ENCODE results near the gene CGB1. TPM values are rescaled to one million over a fixed set of nuclear protein-coding genes. Genes with fewer than 3 reads are reported as not detected.
"Not testable (repeated sequence)": the region's sequence is repeated elsewhere in the genome, so short reads cannot be mapped to it uniquely, and the experiment has no call there.

Gene CGB1
- not detected for polyA plus RNA-seq (ENCODE audit: insufficient read length in 3 of 3)

DNA sequence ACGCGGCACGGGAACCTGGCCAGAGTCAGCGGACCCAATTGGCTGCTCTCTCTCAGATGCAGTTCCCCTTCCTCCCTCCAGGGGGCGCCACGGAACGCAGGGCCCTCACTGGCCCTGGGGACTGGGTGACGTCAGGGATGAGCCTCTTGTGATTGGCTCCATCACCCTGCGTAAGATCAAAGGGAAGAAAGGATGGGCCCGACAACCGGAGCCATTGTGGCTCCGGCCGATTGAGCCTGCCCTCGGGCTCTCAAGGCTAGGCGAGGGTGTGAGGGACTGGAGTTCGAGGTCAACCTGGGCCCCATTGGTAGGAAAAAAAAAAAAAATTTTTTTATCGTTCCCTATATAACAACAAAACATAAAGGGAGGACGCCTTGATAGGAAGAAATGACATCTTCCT lies at the start of gene CGB1:
TSS of gene CGB1 (minus strand) at position 81 of the 400 bp plus-strand sequence. CDS start 184 bp downstream, outside the sequence.
- DNase-seq (ENCODE audit: low read depth in 3 of 3, low spot score in 2 of 3) = not testable (repeated sequence)

- DNase-seq (ENCODE audit: low read depth in 3 of 3, low spot score in 2 of 3) = no peak
These were observed 49.6 kb upstream of the CGB1 start for GRCh38 chr19:49086296-49086695.

- no peak for DNase-seq (ENCODE audit: low read depth in 3 of 3, low spot score in 2 of 3)
These were observed 49.2 kb upstream of the CGB1 start for GRCh38 chr19:49085868-49086232.

DNA sequence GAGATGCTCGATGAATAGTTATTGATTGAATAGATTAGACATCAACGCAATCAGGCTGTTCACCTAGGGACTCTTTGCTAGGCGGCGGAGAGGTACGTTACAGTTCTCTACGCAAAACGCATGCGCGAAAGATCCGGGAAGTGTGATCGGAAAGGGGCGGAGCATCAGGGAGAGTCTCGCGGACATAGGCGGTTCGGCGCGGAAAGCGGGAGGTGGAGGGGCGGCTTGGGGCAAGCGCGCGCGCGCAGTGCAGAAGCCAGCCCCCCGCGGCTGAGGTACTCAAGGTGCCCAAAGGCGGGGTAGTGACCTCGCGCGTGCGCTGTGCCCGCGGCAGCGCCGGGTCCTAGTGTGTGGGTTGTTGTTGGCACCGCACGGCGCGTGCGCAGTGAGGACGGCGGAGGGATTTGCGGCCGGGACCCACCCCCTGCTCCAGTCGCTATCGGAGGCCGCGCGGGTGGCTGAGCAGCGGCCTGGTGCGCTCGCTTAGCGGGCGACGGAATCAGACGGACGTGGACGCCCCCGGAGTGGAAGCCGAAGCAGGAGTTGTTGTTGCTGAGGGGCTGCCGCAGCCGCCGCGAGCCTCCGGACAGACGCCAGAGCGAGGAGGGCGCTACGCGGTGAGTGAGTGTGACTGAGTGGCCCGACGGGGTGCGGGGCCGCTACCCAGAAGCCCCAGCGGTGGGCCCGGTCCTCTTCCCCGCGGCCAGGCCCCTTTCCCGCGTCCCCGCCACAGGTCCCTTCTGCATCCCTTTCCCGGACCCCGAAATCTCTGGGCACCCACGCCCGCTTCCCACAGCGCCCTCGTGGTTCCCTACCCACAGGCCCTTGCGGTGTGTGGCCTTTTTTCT lies 48.5 kb upstream of the CGB1 start, which contains the start of gene SNRNP70:
TSS of gene SNRNP70 (plus strand) at position 432 of the 848 bp plus-strand sequence. CDS start 964 bp downstream, outside the sequence.
- peak; percentile 96 to 98 (median 97) for DNase-seq (ENCODE audit: low read depth in 3 of 3, low spot score in 2 of 3)

- DNase-seq (ENCODE audit: low read depth in 3 of 3, low spot score in 2 of 3) = no peak
These were observed 47.7 kb upstream of the CGB1 start for GRCh38 chr19:49084206-49085019.

- DNase-seq (ENCODE audit: low read depth in 3 of 3, low spot score in 2 of 3) = no peak
These were observed 44.6 kb upstream of the CGB1 start for GRCh38 chr19:49081273-49081672.

GRCh38 chr19:49080392-49080791 lies 43.7 kb upstream of the CGB1 start:
- no peak for DNase-seq (ENCODE audit: low read depth in 3 of 3, low spot score in 2 of 3)

- DNase-seq (ENCODE audit: low read depth in 3 of 3, low spot score in 2 of 3) = not testable (repeated sequence)
These were observed 38.2 kb upstream of the CGB1 start for GRCh38 chr19:49074869-49075268.

DNA sequence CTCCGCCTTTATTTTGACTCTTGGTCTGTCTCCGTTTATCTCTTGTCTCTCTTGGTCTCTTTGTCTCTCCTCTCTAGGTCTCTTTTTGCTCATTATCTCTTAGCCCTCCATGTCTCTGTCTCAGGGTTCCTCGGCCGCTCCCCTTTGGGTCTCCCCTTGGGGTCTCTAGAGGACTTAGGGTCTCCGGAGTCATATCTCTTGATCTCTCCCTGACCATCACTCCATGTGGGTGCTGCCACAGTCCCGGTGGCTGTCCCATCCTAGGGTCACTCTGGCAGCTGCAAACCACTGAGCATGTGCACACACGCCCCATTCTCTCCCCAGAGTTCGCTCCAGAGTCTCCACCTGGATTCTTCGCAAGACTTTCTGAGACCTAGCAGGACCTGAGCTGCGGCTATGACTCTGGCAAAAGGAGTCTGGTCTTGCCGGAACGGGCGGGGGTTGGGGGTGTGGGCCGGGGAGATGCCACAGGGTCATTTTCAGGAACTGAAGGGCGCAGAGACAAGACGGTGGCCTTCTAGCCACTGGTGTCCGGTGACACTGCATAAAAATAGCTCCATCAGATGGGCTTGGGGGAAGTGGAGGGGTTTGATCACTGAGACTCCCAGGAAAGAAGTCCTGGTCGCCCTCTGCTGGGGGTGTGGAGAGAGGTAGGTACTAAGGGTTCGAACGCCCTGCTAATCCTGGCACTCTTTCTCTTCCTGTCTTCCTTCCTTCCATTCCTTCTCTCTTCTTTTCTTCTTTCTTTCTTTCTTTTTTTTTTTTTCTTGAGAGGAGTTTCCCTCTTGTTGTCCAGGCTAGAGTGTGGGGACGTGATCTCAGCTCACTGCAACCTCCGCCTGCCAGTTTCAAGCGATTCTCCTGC lies 37.1 kb upstream of the CGB1 start:
- DNase-seq (ENCODE audit: low read depth in 3 of 3, low spot score in 2 of 3) = no peak

GRCh38 chr19:49071860-49072547 lies 35.3 kb upstream of the CGB1 start:
- no peak for DNase-seq (ENCODE audit: low read depth in 3 of 3, low spot score in 2 of 3)

GRCh38 chr19:49070416-49070815 lies 33.7 kb upstream of the CGB1 start:
- DNase-seq (ENCODE audit: low read depth in 3 of 3, low spot score in 2 of 3) = no peak

DNA sequence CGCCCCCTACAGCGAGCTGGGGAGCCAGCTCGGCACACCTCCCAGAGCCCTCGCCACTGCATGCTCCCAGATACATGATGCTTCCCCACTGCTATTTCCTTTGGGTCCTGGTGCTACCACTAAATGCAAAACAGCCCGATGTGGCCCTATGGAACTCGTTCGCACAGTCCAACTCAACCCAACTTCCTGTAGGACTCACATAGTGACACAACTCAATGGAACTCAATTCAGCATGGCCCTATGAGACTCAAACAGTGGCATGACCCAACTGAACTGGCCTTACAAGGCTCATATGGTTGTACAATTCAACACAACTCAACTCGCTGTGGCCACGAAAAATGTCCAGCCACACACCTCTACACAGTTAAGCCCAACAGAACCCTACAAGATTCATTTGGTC lies 32.3 kb upstream of the CGB1 start:
- no peak for DNase-seq (ENCODE audit: low read depth in 3 of 3, low spot score in 2 of 3)

- no peak for DNase-seq (ENCODE audit: low read depth in 3 of 3, low spot score in 2 of 3)
These were observed 30.9 kb upstream of the CGB1 start for GRCh38 chr19:49067554-49067953.

DNA sequence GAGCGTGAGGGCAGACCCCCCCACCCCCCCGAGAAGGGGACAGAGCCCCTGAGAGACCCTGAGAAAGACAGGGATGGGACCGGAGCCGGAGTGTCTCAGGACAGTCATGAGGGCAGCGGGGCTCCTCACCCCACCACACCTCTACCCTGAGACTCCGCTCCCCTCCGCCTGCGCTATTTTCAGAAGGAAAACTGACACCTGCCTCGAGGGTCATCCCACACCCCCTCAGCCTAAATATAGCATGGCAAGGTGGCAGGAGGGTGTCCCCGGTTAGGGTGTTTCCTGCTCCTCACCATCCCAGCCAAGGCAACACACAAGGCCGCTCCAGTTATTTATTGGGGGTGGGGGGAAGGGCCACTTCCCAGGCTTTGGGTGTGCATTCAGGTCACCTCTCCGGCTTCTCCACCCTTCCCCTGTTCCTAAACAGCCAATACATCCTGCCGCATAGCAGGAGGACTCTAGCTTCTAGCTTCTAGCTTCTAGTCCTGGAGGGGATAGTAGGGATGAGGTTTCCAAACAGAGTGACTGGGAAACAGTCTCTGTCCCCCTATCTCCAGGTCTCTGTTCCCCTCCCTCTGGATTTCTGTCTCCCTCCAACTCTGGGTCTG lies 29.3 kb upstream of the CGB1 start:
- DNase-seq (ENCODE audit: low read depth in 3 of 3, low spot score in 2 of 3) = no peak

DNA sequence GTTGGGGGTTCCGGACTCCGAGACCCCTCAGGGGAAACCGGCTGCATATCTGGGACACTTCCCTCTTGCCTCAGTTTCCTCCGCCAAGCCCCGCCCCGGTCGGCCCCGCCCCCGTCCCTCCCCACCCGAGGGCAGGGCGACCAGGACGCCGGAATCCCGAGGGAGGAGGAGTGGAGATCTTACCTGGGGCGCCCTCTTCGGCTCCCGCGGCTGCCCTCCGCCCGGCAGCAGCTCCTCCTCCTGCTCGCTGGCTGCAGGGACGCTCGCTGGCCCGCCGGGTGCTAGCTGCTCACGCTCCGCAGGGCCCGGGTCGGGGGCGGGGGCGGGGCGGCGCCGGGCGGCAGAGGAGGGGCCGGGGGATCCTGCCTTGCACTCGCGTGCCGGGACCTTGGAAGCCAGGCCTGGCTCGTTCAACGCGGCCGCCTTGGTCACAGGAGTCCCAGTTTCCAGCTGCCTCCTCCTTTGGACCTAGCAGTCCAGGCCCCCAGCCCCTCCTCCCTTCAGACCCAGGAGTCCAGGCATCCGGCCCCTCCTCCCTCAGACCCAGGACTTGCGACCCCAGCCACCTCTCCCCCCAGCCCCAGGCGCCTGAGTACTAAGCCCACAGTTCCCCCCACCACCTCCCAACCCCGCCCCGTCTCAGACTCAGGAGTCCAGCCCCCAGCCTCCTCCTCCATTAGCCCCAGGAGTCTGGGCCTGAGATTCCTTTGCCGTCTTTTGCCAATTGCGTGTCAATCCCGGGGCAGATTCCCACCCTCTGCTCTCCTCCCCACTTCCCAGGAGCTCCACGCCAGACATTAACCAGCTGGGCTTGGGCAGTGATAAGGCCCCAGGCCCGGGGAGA lies 28.3 kb upstream of the CGB1 start, which contains the start of gene NTF4:
TSS of gene NTF4 (minus strand) at position 51 of the 844 bp plus-strand sequence. CDS start 2,821 bp downstream, outside the sequence.
- no peak for DNase-seq (ENCODE audit: low read depth in 3 of 3, low spot score in 2 of 3)

GRCh38 chr19:49064029-49064629 lies 27.4 kb upstream of the CGB1 start:
- no peak for DNase-seq (ENCODE audit: low read depth in 3 of 3, low spot score in 2 of 3)

- no peak for DNase-seq (ENCODE audit: low read depth in 3 of 3, low spot score in 2 of 3)
These were observed 24.8 kb upstream of the CGB1 start for GRCh38 chr19:49061445-49061844.

DNA sequence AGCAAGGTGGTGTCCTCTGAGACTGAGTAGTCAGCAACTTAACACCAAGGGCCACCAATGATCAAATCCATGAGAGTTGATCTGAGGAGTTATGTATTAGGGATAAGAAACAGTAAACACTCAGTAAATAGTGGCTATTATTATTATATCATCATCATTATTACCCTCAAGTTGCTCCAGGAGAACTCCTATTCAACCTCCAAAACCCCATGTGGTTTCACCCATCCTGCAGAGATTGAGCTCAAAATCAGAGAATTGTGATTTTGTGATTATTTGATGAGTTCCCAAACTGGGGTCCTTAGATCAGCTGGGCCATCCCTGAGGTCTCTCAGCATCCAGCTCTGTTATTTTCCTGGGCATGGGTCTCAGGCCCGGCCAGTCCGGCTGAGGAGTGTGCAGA lies 24.3 kb upstream of the CGB1 start:
- no peak for DNase-seq (ENCODE audit: low read depth in 3 of 3, low spot score in 2 of 3)

Data from right renal cortex interstitium (tissue), 3 donors.